Measurements from ENCODE around the gene ARL2.

Gene ARL2

DNA sequence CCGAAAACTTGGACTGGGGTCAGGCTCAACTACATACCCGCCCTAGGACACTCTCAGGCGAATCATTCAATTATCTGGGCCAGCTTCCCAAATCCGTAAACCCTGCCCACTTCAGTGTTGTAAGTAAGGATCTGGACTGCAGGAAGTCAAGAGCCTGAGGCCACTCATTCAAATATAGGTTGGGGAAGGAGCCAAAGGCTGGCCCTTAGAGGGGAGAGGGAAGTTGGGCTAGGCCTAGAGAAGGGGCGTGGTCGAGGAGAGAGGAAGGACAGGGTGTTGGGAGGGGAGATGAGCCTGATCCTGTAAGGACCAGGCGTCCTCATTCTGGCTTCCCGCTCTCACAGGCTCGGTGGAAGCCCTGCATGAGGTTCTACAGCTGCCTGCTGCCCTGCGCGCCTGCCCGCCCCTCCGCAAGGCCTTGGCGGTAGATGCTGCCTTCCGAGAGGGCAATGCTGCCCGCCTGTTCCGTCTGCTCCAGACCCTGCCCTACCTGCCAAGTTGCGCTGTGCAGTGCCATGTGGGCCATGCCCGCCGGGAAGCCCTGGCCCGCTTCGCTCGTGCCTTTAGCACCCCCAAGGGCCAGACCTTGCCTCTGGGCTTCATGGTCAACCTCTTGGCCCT is 30.0 kb downstream of the ARL2 start:
- H3K4me1 ChIP-seq (ENCODE audit: control insufficient read depth, low read length), result peaks cover 28% of the 10 kb centered on the region
- no peak overlapping the region for H3K4me3 ChIP-seq (ENCODE audit: low read length)
- H3K9me3 ChIP-seq (ENCODE audit: control insufficient read depth, insufficient read depth, low read length), result no peaks in the 10 kb centered on the region
- no peak overlapping the region for H3K27ac ChIP-seq (ENCODE audit: low read depth, low read length)
- no peak for TF ChIP-seq EZH2phosphoT487 (IDR thresholded peaks at IDR 0.05; ENCODE audit: borderline replicate concordance, low read length)
- TF ChIP-seq, protein P1, sequence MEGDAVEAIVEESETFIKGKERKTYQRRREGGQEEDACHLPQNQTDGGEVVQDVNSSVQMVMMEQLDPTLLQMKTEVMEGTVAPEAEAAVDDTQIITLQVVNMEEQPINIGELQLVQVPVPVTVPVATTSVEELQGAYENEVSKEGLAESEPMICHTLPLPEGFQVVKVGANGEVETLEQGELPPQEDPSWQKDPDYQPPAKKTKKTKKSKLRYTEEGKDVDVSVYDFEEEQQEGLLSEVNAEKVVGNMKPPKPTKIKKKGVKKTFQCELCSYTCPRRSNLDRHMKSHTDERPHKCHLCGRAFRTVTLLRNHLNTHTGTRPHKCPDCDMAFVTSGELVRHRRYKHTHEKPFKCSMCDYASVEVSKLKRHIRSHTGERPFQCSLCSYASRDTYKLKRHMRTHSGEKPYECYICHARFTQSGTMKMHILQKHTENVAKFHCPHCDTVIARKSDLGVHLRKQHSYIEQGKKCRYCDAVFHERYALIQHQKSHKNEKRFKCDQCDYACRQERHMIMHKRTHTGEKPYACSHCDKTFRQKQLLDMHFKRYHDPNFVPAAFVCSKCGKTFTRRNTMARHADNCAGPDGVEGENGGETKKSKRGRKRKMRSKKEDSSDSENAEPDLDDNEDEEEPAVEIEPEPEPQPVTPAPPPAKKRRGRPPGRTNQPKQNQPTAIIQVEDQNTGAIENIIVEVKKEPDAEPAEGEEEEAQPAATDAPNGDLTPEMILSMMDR (IDR thresholded peaks at IDR 0.05; ENCODE audit: low read depth, low read length, poor library complexity, severe bottlenecking), result no peak
- H3K27me3 ChIP-seq (ENCODE audit: control insufficient read depth, low read length), result no peaks in the 10 kb centered on the region
- H3F3A ChIP-seq (ENCODE audit: control insufficient read depth, insufficient read depth), result peaks cover 2% of the 10 kb centered on the region; the same call in 1 of the 2 replicates
- no peaks in the 10 kb centered on the region for H3K9me2 ChIP-seq (replicated peaks; ENCODE audit: control insufficient read depth, low read length)
- peaks cover 38% of the 10 kb centered on the region for H3K36me3 ChIP-seq (ENCODE audit: control insufficient read depth, low read length)
- H3K79me2 ChIP-seq (ENCODE audit: control insufficient read depth, low read length), result peaks cover 34% of the 10 kb centered on the region
- H3K4me2 ChIP-seq (ENCODE audit: low read length), result no peak overlapping the region
- H4K20me1 ChIP-seq (ENCODE audit: control insufficient read depth, insufficient read depth, low read depth, low read length), result no peaks in the 10 kb centered on the region

DNA sequence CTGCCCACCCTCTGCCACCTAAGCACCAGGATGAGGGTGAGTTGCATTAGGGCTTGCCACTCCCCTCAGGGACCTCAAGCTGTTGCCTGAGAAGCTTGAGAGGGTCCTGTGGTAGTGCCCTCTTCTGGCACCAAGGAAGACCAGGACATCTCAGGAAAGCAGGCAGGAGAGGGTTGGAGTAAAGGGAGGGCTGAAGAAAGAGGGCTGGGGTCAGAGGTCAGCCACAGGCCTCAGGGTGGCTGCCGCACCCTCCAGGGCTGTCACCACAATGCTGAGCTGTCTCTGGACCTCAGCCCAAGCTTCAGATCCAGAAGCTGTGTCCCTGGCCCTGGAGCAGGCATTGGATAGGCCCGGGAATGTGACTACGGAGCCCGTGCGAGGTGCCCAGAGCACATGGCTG is 31.1 kb downstream of the ARL2 start:
- H3K9me3 ChIP-seq (ENCODE audit: control insufficient read depth, insufficient read depth, low read length), result no peaks in the 10 kb centered on the region
- peaks cover 34% of the 10 kb centered on the region for H3K79me2 ChIP-seq (ENCODE audit: control insufficient read depth, low read length)
- H3K9me2 ChIP-seq (replicated peaks; ENCODE audit: control insufficient read depth, low read length), result no peaks in the 10 kb centered on the region
- H4K20me1 ChIP-seq (ENCODE audit: control insufficient read depth, insufficient read depth, low read depth, low read length), result no peaks in the 10 kb centered on the region
- H3K27me3 ChIP-seq (ENCODE audit: control insufficient read depth, low read length), result no peaks in the 10 kb centered on the region
- H3K27ac ChIP-seq (ENCODE audit: low read depth, low read length), result no peak overlapping the region
- H3K4me1 ChIP-seq (ENCODE audit: control insufficient read depth, low read length), result peaks cover 19% of the 10 kb centered on the region
- TF ChIP-seq EZH2phosphoT487 (IDR thresholded peaks at IDR 0.05; ENCODE audit: borderline replicate concordance, low read length), result no peak
- TF ChIP-seq, protein P1 (IDR thresholded peaks at IDR 0.05; ENCODE audit: low read depth, low read length, poor library complexity, severe bottlenecking), result no peak
- no peak overlapping the region for H3K4me2 ChIP-seq (ENCODE audit: low read length)
- peaks cover 2% of the 10 kb centered on the region; the same call in 1 of the 2 replicates for H3F3A ChIP-seq (ENCODE audit: control insufficient read depth, insufficient read depth)
- H3K36me3 ChIP-seq (ENCODE audit: control insufficient read depth, low read length), result peaks cover 31% of the 10 kb centered on the region
- no peak overlapping the region for H3K4me3 ChIP-seq (ENCODE audit: low read length)

DNA sequence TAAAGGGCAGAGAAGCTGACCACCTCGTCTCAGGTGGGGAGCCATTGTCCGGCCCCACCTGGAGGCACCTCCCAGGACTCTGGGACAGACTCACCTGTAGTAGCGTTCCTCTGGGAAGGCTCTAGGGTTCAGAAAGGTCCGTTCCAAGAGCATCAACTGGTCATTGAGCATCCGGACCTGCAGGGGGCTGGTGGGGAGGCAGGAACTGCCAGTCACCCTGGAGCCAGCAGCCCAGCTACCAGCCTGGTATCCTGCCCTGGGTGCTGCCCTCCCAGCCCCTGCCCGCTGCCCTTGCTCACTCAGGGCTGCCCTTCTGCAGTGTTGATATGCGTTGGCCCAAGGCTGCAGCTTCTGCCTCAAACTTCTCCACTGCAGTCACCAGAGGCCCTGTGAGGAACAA is 31.8 kb downstream of the ARL2 start:
- H3K9me2 ChIP-seq (replicated peaks; ENCODE audit: control insufficient read depth, low read length), result no peaks in the 10 kb centered on the region
- H3K9me3 ChIP-seq (ENCODE audit: control insufficient read depth, insufficient read depth, low read length), result no peaks in the 10 kb centered on the region
- H3K4me3 ChIP-seq (ENCODE audit: low read length), result no peak overlapping the region
- H3K36me3 ChIP-seq (ENCODE audit: control insufficient read depth, low read length), result peaks cover 31% of the 10 kb centered on the region
- no peaks in the 10 kb centered on the region for H3F3A ChIP-seq (ENCODE audit: control insufficient read depth, insufficient read depth)
- no peak overlapping the region for H3K27ac ChIP-seq (ENCODE audit: low read depth, low read length)
- peaks cover 34% of the 10 kb centered on the region for H3K79me2 ChIP-seq (ENCODE audit: control insufficient read depth, low read length)
- no peak overlapping the region for H3K4me2 ChIP-seq (ENCODE audit: low read length)
- no peaks in the 10 kb centered on the region for H3K27me3 ChIP-seq (ENCODE audit: control insufficient read depth, low read length)
- no peaks in the 10 kb centered on the region for H4K20me1 ChIP-seq (ENCODE audit: control insufficient read depth, insufficient read depth, low read depth, low read length)
- TF ChIP-seq, protein P1 (IDR thresholded peaks at IDR 0.05; ENCODE audit: low read depth, low read length, poor library complexity, severe bottlenecking), result no peak
- TF ChIP-seq EZH2phosphoT487 (IDR thresholded peaks at IDR 0.05; ENCODE audit: borderline replicate concordance, low read length), result no peak
- peaks cover 14% of the 10 kb centered on the region for H3K4me1 ChIP-seq (ENCODE audit: control insufficient read depth, low read length)
